Adipocyte (in vitro differentiated cells): ENCODE data around the gene MAP6D1.
"Not testable (repeated sequence)": the region's sequence is repeated elsewhere in the genome, so short reads cannot be mapped to it uniquely, and the experiment has no call there.

Experiments
- DNase-seq: peaks from one replicate; pipeline ENCODE4 v3.0.0-alpha.2; 2015; ENCODE audit warnings: low read depth
- H3K27me3 ChIP-seq: replicated peaks from 2 replicates; pipeline ENCODE4 v1.7.0; 2013; ENCODE audit warnings: mild to moderate bottlenecking, low read length, moderate library complexity; ENCODE audit not compliant: control insufficient read depth, insufficient read depth
- H3K36me3 ChIP-seq: 2 replicates; pipeline ENCODE4 v1.7.0; 2013; ENCODE audit warnings: low read length, mild to moderate bottlenecking, moderate library complexity; ENCODE audit not compliant: control insufficient read depth, insufficient read depth, severe bottlenecking
- H3K4me1 ChIP-seq: 2 replicates; pipeline ENCODE4 v1.7.0; 2013; ENCODE audit warnings: mild to moderate bottlenecking, low read length, moderate library complexity; ENCODE audit not compliant: control insufficient read depth, insufficient read depth
- H3K4me3 ChIP-seq: 2 replicates; pipeline ENCODE4 v1.7.0; 2013; ENCODE audit warnings: mild to moderate bottlenecking, low read length, moderate library complexity
- H3K9ac ChIP-seq: 2 replicates; pipeline ENCODE4 v1.7.0; 2013; ENCODE audit warnings: mild to moderate bottlenecking, low read length, moderate library complexity
- H3K9me3 ChIP-seq: 2 replicates; pipeline ENCODE4 v1.7.0; 2013; ENCODE audit warnings: mild to moderate bottlenecking, low read length, moderate library complexity; ENCODE audit not compliant: control insufficient read depth

Gene MAP6D1

GRCh38 chr3:183796372-183796771, 29.0 kb downstream of the MAP6D1 start:
- Histone ChIP-seq H3K9me3 (no peaks in the 10 kb centered on the region), H3K4me3 (no peak overlapping the region), H3K9ac (no peak overlapping the region), H3K36me3 (peaks cover 53% of the 10 kb centered on the region), H3K4me1 (no peaks in the 10 kb centered on the region), H3K27me3 (no peaks in the 10 kb centered on the region)
- no peak for DNase-seq

GRCh38 chr3:183794452-183794851, 30.9 kb downstream of the MAP6D1 start:
- H3K4me3 ChIP-seq: no peak overlapping the region
- H3K9me3 ChIP-seq: no peaks in the 10 kb centered on the region
- H3K36me3 ChIP-seq: peaks cover 55% of the 10 kb centered on the region
- no peak overlapping the region for H3K9ac ChIP-seq
- DNase-seq: no peak
- no peaks in the 10 kb centered on the region for H3K4me1 ChIP-seq
- H3K27me3 ChIP-seq: no peaks in the 10 kb centered on the region

- H3K4me1 ChIP-seq: no peaks in the 10 kb centered on the region
- H3K9me3 ChIP-seq: no peaks in the 10 kb centered on the region
- H3K9ac ChIP-seq: no peak overlapping the region
- no peaks in the 10 kb centered on the region for H3K27me3 ChIP-seq
- no peak overlapping the region for H3K4me3 ChIP-seq
- H3K36me3 ChIP-seq: peaks cover 51% of the 10 kb centered on the region
- no peak for DNase-seq
Observed at GRCh38 chr3:183792976-183793375, 32.4 kb downstream of the MAP6D1 start.

GRCh38 chr3:183790700-183791099, 34.7 kb downstream of the MAP6D1 start:
- Histone ChIP-seq H3K4me3 (no peak overlapping the region), H3K9ac (no peak overlapping the region), H3K4me1 (no peaks in the 10 kb centered on the region), H3K27me3 (no peaks in the 10 kb centered on the region), H3K36me3 (peaks cover 61% of the 10 kb centered on the region), H3K9me3 (no peaks in the 10 kb centered on the region)
- no peak for DNase-seq

GRCh38 chr3:183789826-183790225, 35.6 kb downstream of the MAP6D1 start:
- DNase-seq: no peak
- Histone ChIP-seq H3K4me1 (no peaks in the 10 kb centered on the region), H3K27me3 (no peaks in the 10 kb centered on the region), H3K4me3 (no peak overlapping the region), H3K36me3 (peaks cover 61% of the 10 kb centered on the region), H3K9ac (no peak overlapping the region), H3K9me3 (no peaks in the 10 kb centered on the region)

GRCh38 chr3:183784503-183784902, 40.9 kb downstream of the MAP6D1 start:
- H3K4me1 ChIP-seq, H3K4me3 ChIP-seq, DNase-seq, H3K9me3 ChIP-seq, H3K9ac ChIP-seq, H3K27me3 ChIP-seq: not testable (repeated sequence)
- peaks cover 71% of the 10 kb centered on the region for H3K36me3 ChIP-seq

- DNase-seq: no peak
- H3K36me3 ChIP-seq: peaks cover 76% of the 10 kb centered on the region
Observed at GRCh38 chr3:183782576-183783276, 42.7 kb downstream of the MAP6D1 start.

GRCh38 chr3:183781246-183781645, 44.1 kb downstream of the MAP6D1 start:
- Histone ChIP-seq H3K9me3 (no peaks in the 10 kb centered on the region), H3K4me1 (peaks cover 12% of the 10 kb centered on the region), H3K27me3 (no peaks in the 10 kb centered on the region), H3K9ac (no peak overlapping the region), H3K36me3 (peaks cover 67% of the 10 kb centered on the region), H3K4me3 (no peak overlapping the region)
- no peak for DNase-seq

More at GRCh38 chr3:183782576-183783276, 42.7 kb downstream of the MAP6D1 start:
- Histone ChIP-seq H3K9me3 (no peaks in the 10 kb centered on the region), H3K27me3 (no peaks in the 10 kb centered on the region), H3K4me3 (no peak overlapping the region), H3K4me1 (no peaks in the 10 kb centered on the region), H3K9ac (no peak overlapping the region)

GRCh38 chr3:183779896-183780465, 45.4 kb downstream of the MAP6D1 start:
- no peaks in the 10 kb centered on the region for H3K27me3 ChIP-seq
- DNase-seq: peak; percentile 37
- H3K4me1 ChIP-seq: peaks cover 12% of the 10 kb centered on the region
- no peaks in the 10 kb centered on the region for H3K9me3 ChIP-seq
- H3K36me3 ChIP-seq: peaks cover 63% of the 10 kb centered on the region
- no peak overlapping the region for H3K4me3 ChIP-seq
- H3K9ac ChIP-seq: no peak overlapping the region

GRCh38 chr3:183777016-183777618, 48.3 kb downstream of the MAP6D1 start:
- H3K36me3 ChIP-seq: peaks cover 71% of the 10 kb centered on the region
- DNase-seq: peak; percentile 80
- no peak overlapping the region for H3K9ac ChIP-seq
- H3K4me1 ChIP-seq: peaks cover 12% of the 10 kb centered on the region
- H3K27me3 ChIP-seq: no peaks in the 10 kb centered on the region
- H3K9me3 ChIP-seq: no peaks in the 10 kb centered on the region
- H3K4me3 ChIP-seq: no peak overlapping the region

GRCh38 chr3:183776451-183776850, 48.9 kb downstream of the MAP6D1 start:
- not testable (repeated sequence) for H3K9me3 ChIP-seq, H3K9ac ChIP-seq, H3K4me3 ChIP-seq, DNase-seq, H3K27me3 ChIP-seq
- H3K4me1 ChIP-seq: peaks cover 12% of the 10 kb centered on the region
- peaks cover 70% of the 10 kb centered on the region for H3K36me3 ChIP-seq
